ENCODE measurements around the gene ABCD3. TPM values are rescaled to one million over a fixed set of nuclear protein-coding genes. Genes with fewer than 3 reads are reported as not detected.

Gene ABCD3
- total and polyA plus RNA-seq, 2 of the 13 experiments (the other 11 are each of a cell fraction or from before 2014, with no cell fraction given), result 27.5 to 166 TPM

DNA sequence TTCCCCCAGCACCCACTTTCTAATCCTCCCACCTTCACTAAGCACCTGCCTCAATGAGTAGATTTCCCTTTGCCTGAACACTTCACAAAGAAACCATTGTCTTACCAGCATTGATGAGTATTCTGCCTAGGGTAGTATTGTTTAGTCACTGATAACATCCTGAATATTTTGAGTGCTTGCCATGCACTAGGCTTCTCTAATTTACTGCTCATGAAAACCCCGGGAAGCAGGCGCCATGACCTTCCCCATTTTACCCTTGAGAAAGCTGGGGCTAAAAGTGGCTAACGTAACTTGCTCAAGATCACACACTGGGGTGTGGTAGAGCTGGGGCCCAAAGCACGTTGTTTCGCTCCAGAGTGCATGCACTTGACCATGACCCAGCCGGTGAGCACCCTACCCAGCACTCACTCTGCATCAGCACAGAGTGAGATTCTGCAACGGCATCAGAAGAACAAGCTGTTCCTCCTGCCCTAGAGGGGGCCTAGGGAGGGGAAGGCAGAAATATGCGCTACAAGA is 133.9 kb downstream of the ABCD3 start (continued):
- TF ChIP-seq IKZF4 (CRISPR knock-in tag; IDR thresholded peaks at IDR 0.05; ENCODE audit: borderline replicate concordance, low read depth, not compliant biosample characterization) (no peak), ZNF839 (CRISPR knock-in tag; IDR thresholded peaks at IDR 0.05; ENCODE audit: borderline replicate concordance) (no peak), NR2C2 (CRISPR knock-in tag; IDR thresholded peaks at IDR 0.05; ENCODE audit: borderline replicate concordance) (no peak), GATAD2A (CRISPR knock-in tag; IDR thresholded peaks at IDR 0.05) (no peak), MYC (CRISPR knock-in tag; IDR thresholded peaks at IDR 0.05; ENCODE audit: borderline replicate concordance) (no peak), GPN1 (CRISPR knock-in tag; IDR thresholded peaks at IDR 0.05; ENCODE audit: borderline replicate concordance) (no peak), KAT2B (IDR thresholded peaks at IDR 0.05; ENCODE audit: borderline replicate concordance, low read depth, low read length) (no peak), REPIN1 (CRISPR knock-in tag; IDR thresholded peaks at IDR 0.05; ENCODE audit: borderline replicate concordance, low read depth) (no peak), ZNF256 (CRISPR knock-in tag; conservative IDR thresholded peaks at IDR 0.05) (no peak), POLR2AphosphoS5 (IDR thresholded peaks at IDR 0.05; ENCODE audit: low read depth, low read length) (no peak), CCAR2 (optimal IDR thresholded peaks at IDR 0.05; ENCODE audit: low read depth, low read length) (no peak), SIN3A (IDR thresholded peaks at IDR 0.05; ENCODE audit: borderline replicate concordance, low read depth, low read length) (no peak), BRCA1 (CRISPR knock-in tag; IDR thresholded peaks at IDR 0.05) (no peak), ZNF800 (CRISPR knock-in tag; IDR thresholded peaks at IDR 0.05) (no peak), SAFB2 (CRISPR knock-in tag; IDR thresholded peaks at IDR 0.05; ENCODE audit: borderline replicate concordance, low read depth) (no peak), ZNF34 (CRISPR knock-in tag; IDR thresholded peaks at IDR 0.05; ENCODE audit: borderline replicate concordance) (no peak), ZNF292 (CRISPR knock-in tag; IDR thresholded peaks at IDR 0.05; ENCODE audit: borderline replicate concordance, low read depth) (no peak), ZBTB3 (CRISPR knock-in tag; IDR thresholded peaks at IDR 0.05; ENCODE audit: borderline replicate concordance, low read depth) (no peak), GLI4 (CRISPR knock-in tag; IDR thresholded peaks at IDR 0.05; ENCODE audit: borderline replicate concordance) (no peak), NFE2L1 (CRISPR knock-in tag; IDR thresholded peaks at IDR 0.05; ENCODE audit: borderline replicate concordance) (no peak), HINFP (CRISPR knock-in tag; IDR thresholded peaks at IDR 0.05; ENCODE audit: low read depth) (no peak), NR2F1 (CRISPR knock-in tag; IDR thresholded peaks at IDR 0.05) (no peak), TBX3 (IDR thresholded peaks at IDR 0.05; ENCODE audit: borderline replicate concordance) (no peak), ZNF282 (IDR thresholded peaks at IDR 0.05; ENCODE audit: partially characterized antibody) (no peak), MEIS2 (CRISPR knock-in tag; IDR thresholded peaks at IDR 0.05) (no peak)
- TF ChIP-seq, protein P1, sequence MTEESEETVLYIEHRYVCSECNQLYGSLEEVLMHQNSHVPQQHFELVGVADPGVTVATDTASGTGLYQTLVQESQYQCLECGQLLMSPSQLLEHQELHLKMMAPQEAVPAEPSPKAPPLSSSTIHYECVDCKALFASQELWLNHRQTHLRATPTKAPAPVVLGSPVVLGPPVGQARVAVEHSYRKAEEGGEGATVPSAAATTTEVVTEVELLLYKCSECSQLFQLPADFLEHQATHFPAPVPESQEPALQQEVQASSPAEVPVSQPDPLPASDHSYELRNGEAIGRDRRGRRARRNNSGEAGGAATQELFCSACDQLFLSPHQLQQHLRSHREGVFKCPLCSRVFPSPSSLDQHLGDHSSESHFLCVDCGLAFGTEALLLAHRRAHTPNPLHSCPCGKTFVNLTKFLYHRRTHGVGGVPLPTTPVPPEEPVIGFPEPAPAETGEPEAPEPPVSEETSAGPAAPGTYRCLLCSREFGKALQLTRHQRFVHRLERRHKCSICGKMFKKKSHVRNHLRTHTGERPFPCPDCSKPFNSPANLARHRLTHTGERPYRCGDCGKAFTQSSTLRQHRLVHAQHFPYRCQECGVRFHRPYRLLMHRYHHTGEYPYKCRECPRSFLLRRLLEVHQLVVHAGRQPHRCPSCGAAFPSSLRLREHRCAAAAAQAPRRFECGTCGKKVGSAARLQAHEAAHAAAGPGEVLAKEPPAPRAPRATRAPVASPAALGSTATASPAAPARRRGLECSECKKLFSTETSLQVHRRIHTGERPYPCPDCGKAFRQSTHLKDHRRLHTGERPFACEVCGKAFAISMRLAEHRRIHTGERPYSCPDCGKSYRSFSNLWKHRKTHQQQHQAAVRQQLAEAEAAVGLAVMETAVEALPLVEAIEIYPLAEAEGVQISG (CRISPR knock-in tag; IDR thresholded peaks at IDR 0.05), result no peak

All from HepG2 (cell line).